Tibial nerve (tissue), 4 donors: ENCODE results near the gene HCFC1. TPM values are rescaled to one million over a fixed set of nuclear protein-coding genes. Genes with fewer than 3 reads are reported as not detected.

Experiments used
- DNase-seq, 2 donors: peaks; one replicate each; pipeline ENCODE4 v3.0.0-alpha.2; 2019; ENCODE audit warnings: low spot score in 2 of 2
- H3K27ac ChIP-seq, 4 donors: fragments of 200-600 bp; sonication (generic) in 3 of 4; one replicate each; pipeline ENCODE4 v1.5.1; 2017 to 2019; ENCODE audit warnings: mild to moderate bottlenecking in 1 of 4
- H3K27me3 ChIP-seq, 2 donors: fragments of 200-600 bp; sonication (generic) in 1 of 2; one replicate each; pipeline versions ENCODE4 v1.5.1 to v1.6.0; 2017 to 2019
- H3K36me3 ChIP-seq, 3 donors: fragments of 200-600 bp; sonication (generic); one replicate each; pipeline ENCODE4 v1.5.1; 2018 to 2019
- H3K4me1 ChIP-seq, 4 donors: fragments of 200-600 bp; sonication (generic) in 3 of 4; one replicate each; pipeline ENCODE4 v1.5.1; 2017 to 2019
- H3K4me3 ChIP-seq, 4 donors: fragments of 200-600 bp; sonication (generic) in 3 of 4; one replicate each; pipeline ENCODE4 v1.5.1; 2017 to 2019; ENCODE audit warnings: mild to moderate bottlenecking in 1 of 4, moderate library complexity in 1 of 4
- H3K9me3 ChIP-seq, 4 donors: fragments of 200-600 bp; sonication (generic) in 3 of 4; one replicate each; pipeline ENCODE4 v1.5.1; 2017 to 2019
- CTCF ChIP-seq, 5 experiments: fragments of 200-600 bp in 3 of 5; fragments of 450-650 bp in 2 of 5; sonication (generic) in 3 of 5; IDR thresholded peaks; one replicate each; pipeline ENCODE4 v1.5.1; 2016 to 2019; ENCODE audit warnings: antibody characterized with exemption in 5 of 5, mild to moderate bottlenecking in 3 of 5, moderate library complexity in 2 of 5
- EP300 ChIP-seq, 2 donors: sonication (generic); formaldehyde crosslinking; IDR thresholded peaks; one replicate each; pipeline ENCODE4 v1.6.1; 2017; ENCODE audit warnings: antibody characterized with exemption in 2 of 2, mild to moderate bottlenecking in 1 of 2
- POLR2A ChIP-seq, 2 donors: fragments of 450-650 bp; IDR thresholded peaks; one replicate each; pipeline ENCODE4 v1.6.1; 2017; ENCODE audit warnings: antibody characterized with exemption in 2 of 2, mild to moderate bottlenecking in 2 of 2, moderate library complexity in 2 of 2
- WGBS, 2 donors: methylation state at CpG; one replicate each; pipeline ENCODE4 v1.1.5; 2018; 5-methylcytosine and 5-hydroxymethylcytosine counted together
- total RNA-seq, 4 donors: library from RNA; depleted of rRNA; stranded (reverse); fragments of >200 nt; gene quantifications; one replicate each; pipeline ENCODE4 v1.1.0, GENCODE V29; 2016

Gene HCFC1
- total RNA-seq, 4 donors from 2014 or later, result 42.6 to 52.2 (median 48.9) TPM

GRCh38 chrX:154015581-154016264, 44.1 kb upstream of the HCFC1 start:
- H3K9me3 ChIP-seq, result no peaks in the 10 kb centered on the region
- TF ChIP-seq POLR2A (IDR thresholded peaks at IDR 0.05) (no peak), CTCF (IDR thresholded peaks at IDR 0.05) (no peak), EP300 (IDR thresholded peaks at IDR 0.05) (no peak)
- H3K4me3 ChIP-seq, result no peak overlapping the region
- no peak for DNase-seq
- WGBS, 2 donors, result 73 to 96% methylated on average over 8 of the region's 16 CpGs
- H3K4me1 ChIP-seq, result peaks cover 0 to 42% (median 15%) of the 10 kb centered on the region in 4 donors
- no peaks in the 10 kb centered on the region for H3K27me3 ChIP-seq
- no peak overlapping the region for H3K27ac ChIP-seq
- peaks cover 0 to 37% (median 0%) of the 10 kb centered on the region in 3 donors for H3K36me3 ChIP-seq

- Histone ChIP-seq H3K27ac (no peak overlapping the region), H3K27me3 (no peaks in the 10 kb centered on the region), H3K4me1 (peaks cover 0 to 37% (median 13%) of the 10 kb centered on the region in 4 donors), H3K4me3 (no peak overlapping the region), H3K9me3 (no peaks in the 10 kb centered on the region), H3K36me3 (peaks cover 0 to 37% (median 0%) of the 10 kb centered on the region in 3 donors)
- TF ChIP-seq EP300 (IDR thresholded peaks at IDR 0.05) (no peak), CTCF (IDR thresholded peaks at IDR 0.05) (no peak), POLR2A (IDR thresholded peaks at IDR 0.05) (no peak)
- 82 to 83% methylated on average over 22 to 24 of the region's 24 CpGs for WGBS, 2 donors
- DNase-seq, result no peak
Measured at GRCh38 chrX:154014429-154015380, 43.1 kb upstream of the HCFC1 start.

GRCh38 chrX:154013614-154014360, 42.2 kb upstream of the HCFC1 start:
- TF ChIP-seq CTCF (IDR thresholded peaks at IDR 0.05), result peak; percentile 77 to 90 (median 85)
- TF ChIP-seq EP300 (IDR thresholded peaks at IDR 0.05), result no peak
- TF ChIP-seq POLR2A (IDR thresholded peaks at IDR 0.05), result no peak
- Histone ChIP-seq H3K36me3 (peaks cover 0 to 37% (median 0%) of the 10 kb centered on the region in 3 donors), H3K27me3 (no peaks in the 10 kb centered on the region), H3K9me3 (no peaks in the 10 kb centered on the region), H3K27ac (peak overlapping the region; percentile 19 to 82 (median 78)), H3K4me3 (no peak overlapping the region), H3K4me1 (peaks cover 0 to 34% (median 13%) of the 10 kb centered on the region in 4 donors)
- DNase-seq, result no peak
- 24 to 41% methylated on average over 8 to 17 of the region's 20 CpGs for WGBS, 2 donors

- no peak for DNase-seq
- H3K4me3 ChIP-seq, result no peak overlapping the region
- no peak for TF ChIP-seq CTCF (IDR thresholded peaks at IDR 0.05)
- no peak for TF ChIP-seq POLR2A (IDR thresholded peaks at IDR 0.05)
- no peak for TF ChIP-seq EP300 (IDR thresholded peaks at IDR 0.05)
- H3K27me3 ChIP-seq, result no peaks in the 10 kb centered on the region
- 55 to 70% methylated on average over 8 to 17 of the region's 17 CpGs for WGBS, 2 donors
- no peaks in the 10 kb centered on the region for H3K9me3 ChIP-seq
- peaks cover 0 to 37% (median 0%) of the 10 kb centered on the region in 3 donors for H3K36me3 ChIP-seq
- H3K27ac ChIP-seq, result peak overlapping the region in 3 of 4 donors; percentile 74 to 82 (median 82)
- H3K4me1 ChIP-seq, result peaks cover 0 to 26% (median 10%) of the 10 kb centered on the region in 4 donors
Measured at GRCh38 chrX:154013001-154013421, 41.4 kb upstream of the HCFC1 start.
